ENCODE results near the gene TAS2R19. TPM values are rescaled to one million over a fixed set of nuclear protein-coding genes. Genes with fewer than 3 reads are reported as not detected.
"Not testable (repeated sequence)": the region's sequence is repeated elsewhere in the genome, so short reads cannot be mapped to it uniquely, and the experiment has no call there.

Gene TAS2R19
- total RNA-seq, 1 donor from 2014 or later = 2.2 TPM

DNA sequence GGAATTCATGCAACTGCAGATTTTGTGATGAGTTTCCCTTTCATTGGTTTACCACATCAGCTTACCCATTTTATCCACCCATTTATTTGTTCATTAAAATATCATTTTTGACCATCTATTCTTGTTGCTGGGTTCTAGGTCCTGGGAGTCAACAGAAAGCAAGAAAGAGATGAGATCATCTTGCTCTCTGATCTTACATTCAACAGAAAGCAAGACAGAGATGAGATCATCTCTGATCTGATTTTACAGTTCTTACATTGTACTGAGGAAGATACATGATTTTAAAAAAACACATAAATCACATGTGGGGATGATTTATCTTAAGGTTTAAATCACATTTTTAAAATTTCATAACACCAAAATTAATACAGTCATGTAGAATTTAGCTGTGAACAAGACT, 37.4 kb upstream of the TAS2R19 start:
- peaks cover 5% of the 10 kb centered on the region for H3K4me1 Mint-ChIP-seq (ENCODE audit: low read depth, unreplicated experiment)
- Histone ChIP-seq H3K4me3 (ENCODE audit: insufficient read depth, low read depth, low read length) (no peak overlapping the region), H3K27me3 (ENCODE audit: insufficient read depth, low read length) (no peaks in the 10 kb centered on the region), H3K27ac (ENCODE audit: low read depth, low read length) (no peak overlapping the region), H3K79me2 (ENCODE audit: insufficient read depth, low read length) (peaks cover 5% of the 10 kb centered on the region), H3K9ac (ENCODE audit: low read length) (no peak overlapping the region), H4K20me1 (ENCODE audit: insufficient read depth, low read length) (peaks cover 10% of the 10 kb centered on the region), H3K36me3 (ENCODE audit: insufficient read depth, low read length) (no peaks in the 10 kb centered on the region), H3K9me3 (ENCODE audit: insufficient read depth, low read depth, low read length) (no peaks in the 10 kb centered on the region), H3K4me1 (ENCODE audit: insufficient read depth, low read length) (no peaks in the 10 kb centered on the region), H3K4me2 (ENCODE audit: low read length) (no peak overlapping the region), H2AFZ (ENCODE audit: low read depth, low read length) (no peak overlapping the region)
- H3K4me3 Mint-ChIP-seq (ENCODE audit: unreplicated experiment) = no peak overlapping the region
- TF ChIP-seq, protein P1, sequence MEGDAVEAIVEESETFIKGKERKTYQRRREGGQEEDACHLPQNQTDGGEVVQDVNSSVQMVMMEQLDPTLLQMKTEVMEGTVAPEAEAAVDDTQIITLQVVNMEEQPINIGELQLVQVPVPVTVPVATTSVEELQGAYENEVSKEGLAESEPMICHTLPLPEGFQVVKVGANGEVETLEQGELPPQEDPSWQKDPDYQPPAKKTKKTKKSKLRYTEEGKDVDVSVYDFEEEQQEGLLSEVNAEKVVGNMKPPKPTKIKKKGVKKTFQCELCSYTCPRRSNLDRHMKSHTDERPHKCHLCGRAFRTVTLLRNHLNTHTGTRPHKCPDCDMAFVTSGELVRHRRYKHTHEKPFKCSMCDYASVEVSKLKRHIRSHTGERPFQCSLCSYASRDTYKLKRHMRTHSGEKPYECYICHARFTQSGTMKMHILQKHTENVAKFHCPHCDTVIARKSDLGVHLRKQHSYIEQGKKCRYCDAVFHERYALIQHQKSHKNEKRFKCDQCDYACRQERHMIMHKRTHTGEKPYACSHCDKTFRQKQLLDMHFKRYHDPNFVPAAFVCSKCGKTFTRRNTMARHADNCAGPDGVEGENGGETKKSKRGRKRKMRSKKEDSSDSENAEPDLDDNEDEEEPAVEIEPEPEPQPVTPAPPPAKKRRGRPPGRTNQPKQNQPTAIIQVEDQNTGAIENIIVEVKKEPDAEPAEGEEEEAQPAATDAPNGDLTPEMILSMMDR (IDR thresholded peaks at IDR 0.05; ENCODE audit: insufficient read depth, low read depth, low read length) = no peak
- TF ChIP-seq EZH2 (IDR thresholded peaks at IDR 0.05; ENCODE audit: insufficient read depth, low read length) = no peak
- H3K27me3 Mint-ChIP-seq (ENCODE audit: low read depth, unreplicated experiment) = no peaks in the 10 kb centered on the region
- DNase-seq (ENCODE audit: low read depth) = no peak
- H3K36me3 Mint-ChIP-seq (ENCODE audit: low read depth, unreplicated experiment) = no peaks in the 10 kb centered on the region
- no peak for FAIRE-seq
- H3K9me3 Mint-ChIP-seq (ENCODE audit: unreplicated experiment) = no peaks in the 10 kb centered on the region
- H3K27ac Mint-ChIP-seq (ENCODE audit: unreplicated experiment) = peak overlapping the region; percentile 54

DNA sequence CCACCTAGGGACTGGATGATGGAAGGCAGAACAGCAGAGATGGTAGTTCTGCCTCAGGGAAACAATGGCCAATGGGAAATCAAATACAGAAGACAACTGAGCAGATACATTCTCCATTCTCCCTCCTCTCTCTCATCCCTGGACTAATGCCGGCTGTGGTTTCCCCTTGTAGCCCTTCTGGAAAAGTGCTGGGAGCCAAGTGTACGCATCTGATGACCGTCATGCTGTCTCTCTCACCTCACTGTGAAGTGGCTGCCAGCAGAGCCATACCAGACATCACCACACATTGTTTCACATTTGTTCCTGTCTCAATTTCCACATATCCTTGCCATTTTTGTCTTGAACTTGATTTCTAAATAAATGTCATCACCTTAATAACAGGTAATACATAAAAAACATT, 36.6 kb upstream of the TAS2R19 start:
- H3K36me3 ChIP-seq (ENCODE audit: insufficient read depth, low read length) = no peaks in the 10 kb centered on the region
- FAIRE-seq (no peak), DNase-seq (ENCODE audit: low read depth) (no peak)
- peaks cover 5% of the 10 kb centered on the region for H3K79me2 ChIP-seq (ENCODE audit: insufficient read depth, low read length)
- H3K27ac ChIP-seq (ENCODE audit: low read depth, low read length) = no peak overlapping the region
- H3K9ac ChIP-seq (ENCODE audit: low read length) = no peak overlapping the region
- no peaks in the 10 kb centered on the region for H3K4me1 ChIP-seq (ENCODE audit: insufficient read depth, low read length)
- H3K27me3 Mint-ChIP-seq (ENCODE audit: low read depth, unreplicated experiment) = no peaks in the 10 kb centered on the region
- H3K36me3 Mint-ChIP-seq (ENCODE audit: low read depth, unreplicated experiment) = no peaks in the 10 kb centered on the region
- H3K27me3 ChIP-seq (ENCODE audit: insufficient read depth, low read length) = no peaks in the 10 kb centered on the region
- no peaks in the 10 kb centered on the region for H3K9me3 ChIP-seq (ENCODE audit: insufficient read depth, low read depth, low read length)
- peaks cover 5% of the 10 kb centered on the region for H3K4me1 Mint-ChIP-seq (ENCODE audit: low read depth, unreplicated experiment)
- H3K4me3 ChIP-seq (ENCODE audit: insufficient read depth, low read depth, low read length) = no peak overlapping the region
- TF ChIP-seq EZH2 (IDR thresholded peaks at IDR 0.05; ENCODE audit: insufficient read depth, low read length) = no peak
- TF ChIP-seq, protein P1 (IDR thresholded peaks at IDR 0.05; ENCODE audit: insufficient read depth, low read depth, low read length) = no peak
- no peak overlapping the region for H3K27ac Mint-ChIP-seq (ENCODE audit: unreplicated experiment)
- H2AFZ ChIP-seq (ENCODE audit: low read depth, low read length) = no peak overlapping the region
- H3K4me3 Mint-ChIP-seq (ENCODE audit: unreplicated experiment) = no peak overlapping the region
- peaks cover 10% of the 10 kb centered on the region for H4K20me1 ChIP-seq (ENCODE audit: insufficient read depth, low read length)
- H3K4me2 ChIP-seq (ENCODE audit: low read length) = no peak overlapping the region
- H3K9me3 Mint-ChIP-seq (ENCODE audit: unreplicated experiment) = no peaks in the 10 kb centered on the region

DNA sequence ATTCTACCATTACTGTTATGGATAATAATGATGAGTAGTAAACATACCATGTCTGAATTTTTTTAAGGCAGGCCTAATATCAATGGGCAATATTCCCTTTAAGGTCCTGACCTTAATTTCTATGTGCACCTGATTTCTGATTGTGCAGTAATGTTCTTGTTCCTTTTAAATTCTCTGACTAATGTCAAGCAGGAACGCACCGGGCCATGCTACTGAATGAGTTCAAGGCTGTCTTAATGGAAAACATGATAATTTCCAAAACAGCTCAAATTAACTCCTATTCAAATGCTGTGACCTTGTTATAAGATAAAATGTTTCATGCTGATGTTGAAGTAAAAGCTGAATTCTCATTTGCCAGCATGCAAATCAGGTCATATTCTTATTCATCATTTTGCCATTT, 32.9 kb upstream of the TAS2R19 start:
- H3K27ac Mint-ChIP-seq (ENCODE audit: unreplicated experiment) = no peak overlapping the region
- no peak for FAIRE-seq
- peaks cover 5% of the 10 kb centered on the region for H3K9me3 Mint-ChIP-seq (ENCODE audit: unreplicated experiment)

DNA sequence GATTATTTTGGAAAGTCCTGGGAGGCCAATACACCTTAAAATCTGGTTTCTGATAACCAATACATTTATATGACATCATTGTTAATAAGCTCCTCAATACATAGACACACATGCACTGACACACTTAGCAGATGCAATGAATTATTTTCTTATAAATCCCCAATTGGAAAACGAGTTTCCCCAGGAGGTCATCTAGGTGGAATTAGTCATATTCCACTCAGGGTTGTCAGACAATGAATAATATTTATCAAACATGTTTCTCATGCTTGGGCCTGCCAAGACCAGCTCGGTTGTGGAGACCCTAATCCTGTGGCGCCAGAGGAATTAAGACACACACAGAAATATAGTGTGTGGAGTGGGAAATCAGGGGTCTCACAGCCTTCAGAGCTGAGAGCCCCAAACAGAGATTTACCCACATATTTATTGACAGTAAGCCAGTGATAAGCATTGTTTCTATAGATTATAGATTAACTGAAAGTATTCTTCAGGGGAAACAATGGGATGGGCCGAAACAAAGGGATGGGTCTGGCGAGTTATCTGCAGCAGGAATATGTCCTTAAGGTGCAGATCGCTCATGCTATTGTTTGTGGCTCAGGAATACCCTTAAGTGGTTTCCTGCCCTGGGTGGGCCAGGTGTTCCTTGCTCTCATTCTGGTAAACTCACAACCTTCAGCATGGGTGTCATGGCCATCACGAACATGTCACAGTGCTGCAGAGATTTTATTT, 27.5 kb upstream of the TAS2R19 start:
- not testable (repeated sequence) for H3K79me2 ChIP-seq (ENCODE audit: insufficient read depth, low read length); H2AFZ ChIP-seq (ENCODE audit: low read depth, low read length); H3K36me3 ChIP-seq (ENCODE audit: insufficient read depth, low read length); H3K9me3 Mint-ChIP-seq (ENCODE audit: unreplicated experiment); H3K27ac Mint-ChIP-seq (ENCODE audit: unreplicated experiment); H3K4me3 Mint-ChIP-seq (ENCODE audit: unreplicated experiment); H3K4me1 ChIP-seq (ENCODE audit: insufficient read depth, low read length); H3K27me3 Mint-ChIP-seq (ENCODE audit: low read depth, unreplicated experiment); H4K20me1 ChIP-seq (ENCODE audit: insufficient read depth, low read length); H3K27ac ChIP-seq (ENCODE audit: low read depth, low read length); H3K4me2 ChIP-seq (ENCODE audit: low read length); H3K9ac ChIP-seq (ENCODE audit: low read length); FAIRE-seq; H3K9me3 ChIP-seq (ENCODE audit: insufficient read depth, low read depth, low read length); H3K4me1 Mint-ChIP-seq (ENCODE audit: low read depth, unreplicated experiment); H3K4me3 ChIP-seq (ENCODE audit: insufficient read depth, low read depth, low read length); H3K27me3 ChIP-seq (ENCODE audit: insufficient read depth, low read length); DNase-seq (ENCODE audit: low read depth)
- H3K36me3 Mint-ChIP-seq (ENCODE audit: low read depth, unreplicated experiment) = peaks cover 13% of the 10 kb centered on the region

More for the DNA sequence above, 32.9 kb upstream of the TAS2R19 start:
- Histone ChIP-seq H3K4me1 (ENCODE audit: insufficient read depth, low read length) (no peaks in the 10 kb centered on the region), H3K9ac (ENCODE audit: low read length) (no peak overlapping the region), H3K36me3 (ENCODE audit: insufficient read depth, low read length) (no peaks in the 10 kb centered on the region), H3K9me3 (ENCODE audit: insufficient read depth, low read depth, low read length) (no peaks in the 10 kb centered on the region), H4K20me1 (ENCODE audit: insufficient read depth, low read length) (peaks cover 10% of the 10 kb centered on the region), H2AFZ (ENCODE audit: low read depth, low read length) (no peak overlapping the region), H3K4me3 (ENCODE audit: insufficient read depth, low read depth, low read length) (no peak overlapping the region), H3K27me3 (ENCODE audit: insufficient read depth, low read length) (no peaks in the 10 kb centered on the region), H3K79me2 (ENCODE audit: insufficient read depth, low read length) (peaks cover 5% of the 10 kb centered on the region), H3K4me2 (ENCODE audit: low read length) (no peak overlapping the region), H3K27ac (ENCODE audit: low read depth, low read length) (no peak overlapping the region)
- Mint-ChIP-seq H3K36me3 (ENCODE audit: low read depth, unreplicated experiment) (peaks cover 6% of the 10 kb centered on the region), H3K27me3 (ENCODE audit: low read depth, unreplicated experiment) (no peaks in the 10 kb centered on the region), H3K4me1 (ENCODE audit: low read depth, unreplicated experiment) (peaks cover 5% of the 10 kb centered on the region), H3K4me3 (ENCODE audit: unreplicated experiment) (no peak overlapping the region)
- TF ChIP-seq EZH2 (IDR thresholded peaks at IDR 0.05; ENCODE audit: insufficient read depth, low read length) = no peak
- TF ChIP-seq, protein P1 (IDR thresholded peaks at IDR 0.05; ENCODE audit: insufficient read depth, low read depth, low read length) = no peak
- no peak for DNase-seq (ENCODE audit: low read depth)

All from astrocyte (in vitro differentiated cells and primary cell).